Measurements from ENCODE around the gene SCN1B.
A peak's percentile ranks its signal among the peaks of the same experiment; 100 is the strongest.

Gene SCN1B

DNA sequence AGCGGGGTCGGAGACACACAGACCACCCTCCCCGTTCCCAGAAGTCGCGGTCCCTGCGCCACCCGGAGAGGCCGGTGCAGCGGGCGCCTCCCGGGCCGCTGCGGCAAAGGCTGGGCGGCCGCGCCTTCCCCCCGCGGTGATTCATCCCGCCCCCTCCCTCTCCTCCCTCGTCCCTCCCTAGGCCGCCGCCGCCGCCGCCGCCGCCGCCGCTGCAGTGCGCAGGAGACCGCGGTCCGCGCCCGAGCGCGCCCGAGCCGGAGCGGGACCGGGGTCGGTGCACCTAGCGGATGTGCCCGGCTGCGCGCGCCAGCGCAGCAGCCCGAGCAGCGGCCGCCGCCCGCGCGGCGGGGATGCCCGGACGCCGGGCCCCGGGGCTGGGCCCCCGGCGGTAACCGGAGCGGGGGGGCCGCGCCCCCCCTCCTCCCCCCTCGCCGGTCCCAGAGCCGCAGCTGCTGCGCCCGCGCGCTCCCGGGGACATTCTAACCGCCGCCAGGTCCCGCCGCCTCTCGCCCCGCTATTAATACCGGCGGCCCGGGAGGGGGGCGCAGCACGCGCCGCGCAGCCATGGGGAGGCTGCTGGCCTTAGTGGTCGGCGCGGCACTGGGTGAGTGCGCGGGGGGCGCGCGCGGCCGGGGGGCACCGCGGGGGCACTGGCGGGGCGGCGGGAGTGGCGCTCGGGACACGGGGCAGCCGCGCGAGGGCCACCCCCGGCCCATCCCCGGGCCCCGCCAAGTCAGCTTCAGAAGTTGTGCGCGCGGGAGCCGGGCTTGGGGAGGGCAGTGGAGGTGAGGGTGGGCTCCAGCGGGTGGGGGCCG, at the start of gene SCN1B:
SCN1B (plus strand) TSS at position 214 of the 815 bp plus-strand sequence; CDS start at position 565, 351 bp downstream.
- H3K4me3 ChIP-seq (ENCODE audit: low read depth, low read length), result peak within 1 kb of the TSS; percentile 23
- TF ChIP-seq, protein P1, sequence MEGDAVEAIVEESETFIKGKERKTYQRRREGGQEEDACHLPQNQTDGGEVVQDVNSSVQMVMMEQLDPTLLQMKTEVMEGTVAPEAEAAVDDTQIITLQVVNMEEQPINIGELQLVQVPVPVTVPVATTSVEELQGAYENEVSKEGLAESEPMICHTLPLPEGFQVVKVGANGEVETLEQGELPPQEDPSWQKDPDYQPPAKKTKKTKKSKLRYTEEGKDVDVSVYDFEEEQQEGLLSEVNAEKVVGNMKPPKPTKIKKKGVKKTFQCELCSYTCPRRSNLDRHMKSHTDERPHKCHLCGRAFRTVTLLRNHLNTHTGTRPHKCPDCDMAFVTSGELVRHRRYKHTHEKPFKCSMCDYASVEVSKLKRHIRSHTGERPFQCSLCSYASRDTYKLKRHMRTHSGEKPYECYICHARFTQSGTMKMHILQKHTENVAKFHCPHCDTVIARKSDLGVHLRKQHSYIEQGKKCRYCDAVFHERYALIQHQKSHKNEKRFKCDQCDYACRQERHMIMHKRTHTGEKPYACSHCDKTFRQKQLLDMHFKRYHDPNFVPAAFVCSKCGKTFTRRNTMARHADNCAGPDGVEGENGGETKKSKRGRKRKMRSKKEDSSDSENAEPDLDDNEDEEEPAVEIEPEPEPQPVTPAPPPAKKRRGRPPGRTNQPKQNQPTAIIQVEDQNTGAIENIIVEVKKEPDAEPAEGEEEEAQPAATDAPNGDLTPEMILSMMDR (IDR thresholded peaks at IDR 0.05; ENCODE audit: control insufficient read depth, extremely low read depth, insufficient read depth), result no peak
- no peak for DNase-seq (ENCODE audit: low read depth)

- DNase-seq (ENCODE audit: low read depth), result no peak
- no peak overlapping the region for H3K4me3 ChIP-seq (ENCODE audit: low read depth, low read length)
- TF ChIP-seq, protein P1 (IDR thresholded peaks at IDR 0.05; ENCODE audit: control insufficient read depth, extremely low read depth, insufficient read depth), result no peak
Measured at GRCh38 chr19:34982275-34982674, 48.0 kb upstream of the SCN1B start.

- DNase-seq (ENCODE audit: low read depth), result no peak
- TF ChIP-seq, protein P1 (IDR thresholded peaks at IDR 0.05; ENCODE audit: control insufficient read depth, extremely low read depth, insufficient read depth), result no peak
Measured at GRCh38 chr19:34983786-34984185, 46.5 kb upstream of the SCN1B start.

GRCh38 chr19:34984287-34984686, 46.0 kb upstream of the SCN1B start:
- H3K4me3 ChIP-seq (ENCODE audit: low read depth, low read length), result no peak overlapping the region
- TF ChIP-seq, protein P1 (IDR thresholded peaks at IDR 0.05; ENCODE audit: control insufficient read depth, extremely low read depth, insufficient read depth), result no peak
- DNase-seq (ENCODE audit: low read depth), result no peak

More at GRCh38 chr19:34983786-34984185, 46.5 kb upstream of the SCN1B start:
- no peak overlapping the region for H3K4me3 ChIP-seq (ENCODE audit: low read depth, low read length)

GRCh38 chr19:34985249-34986022, 44.8 kb upstream of the SCN1B start:
- no peak overlapping the region for H3K4me3 ChIP-seq (ENCODE audit: low read depth, low read length)
- TF ChIP-seq, protein P1 (IDR thresholded peaks at IDR 0.05; ENCODE audit: control insufficient read depth, extremely low read depth, insufficient read depth), result no peak
- peak; percentile 31 for DNase-seq (ENCODE audit: low read depth)

- no peak for DNase-seq (ENCODE audit: low read depth)
- no peak overlapping the region for H3K4me3 ChIP-seq (ENCODE audit: low read depth, low read length)
- TF ChIP-seq, protein P1 (IDR thresholded peaks at IDR 0.05; ENCODE audit: control insufficient read depth, extremely low read depth, insufficient read depth), result no peak
Measured at GRCh38 chr19:34988119-34988518, 42.2 kb upstream of the SCN1B start.
